Thyroid gland (tissue), 4 donors: Measurements from ENCODE around the gene HPD. TPM values are rescaled to one million over a fixed set of nuclear protein-coding genes. Genes with fewer than 3 reads are reported as not detected.

Experiments
- DNase-seq, 2 donors: peaks; one replicate each; pipeline ENCODE4 v3.0.0-alpha.2; 2019
- H3K27ac ChIP-seq, 3 donors: fragments of 200-600 bp; sonication (generic); 1 replicate in 2 of 3; 2 replicates in 1 of 3; pipeline ENCODE4 v1.5.1; 2016 to 2019; ENCODE audit warnings: mild to moderate bottlenecking in 1 of 3, moderate library complexity in 1 of 3
- H3K27me3 ChIP-seq: fragments of 200-600 bp; sonication (generic); one replicate; pipeline ENCODE4 v1.5.1; 2019
- H3K36me3 ChIP-seq, 2 donors: fragments of 200-600 bp; sonication (generic); one replicate each; pipeline ENCODE4 v1.5.1; 2016 to 2019
- H3K4me1 ChIP-seq, 2 donors: fragments of 200-600 bp; sonication (generic); one replicate each; pipeline ENCODE4 v1.5.1; 2017 to 2019
- H3K4me3 ChIP-seq, 3 donors: fragments of 200-600 bp; sonication (generic); replicated peaks in 1 of 3; 1 replicate in 2 of 3; 2 replicates in 1 of 3; pipeline ENCODE4 v1.5.1; 2016; ENCODE audit warnings: mild to moderate bottlenecking in 1 of 3
- H3K9me3 ChIP-seq: fragments of 200-600 bp; sonication (generic); one replicate; pipeline ENCODE4 v1.5.1; 2017
- CTCF ChIP-seq, 6 experiments: fragments of 200-600 bp in 3 of 6; fragments of 450-650 bp in 3 of 6; sonication (generic) in 3 of 6; IDR thresholded peaks; one replicate each; pipeline ENCODE4 v1.5.1; 2016 to 2019; ENCODE audit warnings: antibody characterized with exemption in 6 of 6, mild to moderate bottlenecking in 2 of 6, inconsistent platforms in 1 of 6, moderate library complexity in 1 of 6
- POLR2A ChIP-seq, 2 donors: fragments of 450-650 bp; IDR thresholded peaks; one replicate each; pipeline ENCODE4 v1.6.1; 2017; ENCODE audit warnings: antibody characterized with exemption in 2 of 2, mild to moderate bottlenecking in 2 of 2, moderate library complexity in 1 of 2
- WGBS, 2 donors: methylation state at CpG; one replicate each; pipeline ENCODE4 v1.1.5; 2017; 5-methylcytosine and 5-hydroxymethylcytosine counted together
- intact Hi-C: fragments of 100-400 bp; cut with DNase I; formaldehyde crosslinking; loops from one replicate; pipeline ENCODE4 v1.15.1; 2023
- total RNA-seq, 4 donors: library from RNA; depleted of rRNA; stranded (reverse); fragments of >200 nt; gene quantifications; one replicate each; pipeline ENCODE4 v1.2.3, GENCODE V29; 2016

Gene HPD
- total RNA-seq, 4 donors from 2014 or later = 0.39 to 1.2 (median 0.78) TPM; not detected in 1

GRCh38 chr12:121814429-121815119 is 44.1 kb downstream of the HPD start:
- Histone ChIP-seq H3K36me3 (peaks cover 47 to 59% of the 10 kb centered on the region in 2 donors), H3K27ac (no peak overlapping the region), H3K9me3 (no peaks in the 10 kb centered on the region), H3K27me3 (no peaks in the 10 kb centered on the region), H3K4me1 (peaks cover 15 to 33% of the 10 kb centered on the region in 2 donors), H3K4me3 (no peak overlapping the region)
- WGBS, 2 donors = 93 to 95% methylated on average over 10 to 13 of the region's 31 CpGs
- TF ChIP-seq CTCF (IDR thresholded peaks at IDR 0.05) (no peak), POLR2A (IDR thresholded peaks at IDR 0.05) (no peak)
- intact Hi-C loops = loop anchor here (5.0 kb wide), 1 partner anchor 117 kb away; no protein-coding TSS in a partner anchor
- DNase-seq = no peak

DNA sequence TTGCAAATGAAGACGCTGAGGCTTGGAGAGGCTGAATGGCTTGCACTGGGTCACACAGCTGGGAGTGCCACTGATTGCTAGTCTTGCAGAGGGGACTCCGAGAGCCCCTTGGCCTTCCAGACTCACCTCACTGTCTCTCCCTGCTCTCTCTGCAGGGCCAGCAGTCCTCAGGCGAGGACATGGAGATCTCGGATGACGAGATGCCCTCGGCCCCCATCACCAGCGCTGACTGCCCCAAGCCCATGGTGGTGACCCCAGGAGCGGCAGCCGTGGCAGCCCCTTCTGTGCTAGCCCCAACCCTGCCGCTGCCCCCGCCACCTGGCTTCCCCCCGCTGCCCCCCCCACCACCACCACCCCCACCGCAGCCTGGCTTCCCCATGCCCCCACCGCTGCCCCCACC is 44.7 kb downstream of the HPD start:
- intact Hi-C loops = loop anchor here (2.0 to 5.0 kb wide), 2 partner anchors 19 to 117 kb away; no protein-coding TSS in a partner anchor
- no peak overlapping the region for H3K27ac ChIP-seq
- peaks cover 15 to 33% of the 10 kb centered on the region in 2 donors for H3K4me1 ChIP-seq
- no peaks in the 10 kb centered on the region for H3K27me3 ChIP-seq
- H3K4me3 ChIP-seq = no peak overlapping the region
- TF ChIP-seq POLR2A (IDR thresholded peaks at IDR 0.05) (no peak), CTCF (IDR thresholded peaks at IDR 0.05) (no peak)
- DNase-seq = no peak
- WGBS, 2 donors = 92 to 93% methylated on average over 10 to 14 of the region's 14 CpGs
- H3K9me3 ChIP-seq = no peaks in the 10 kb centered on the region
- H3K36me3 ChIP-seq = peaks cover 48 to 60% of the 10 kb centered on the region in 2 donors

- H3K4me1 ChIP-seq = peaks cover 15 to 33% of the 10 kb centered on the region in 2 donors
Observed at GRCh38 chr12:121812921-121813896, 45.5 kb downstream of the HPD start.

GRCh38 chr12:121812320-121812871 is 46.3 kb downstream of the HPD start:
- peak; percentile 84 to 86 for DNase-seq
- TF ChIP-seq CTCF (IDR thresholded peaks at IDR 0.05) = peak in 1 of 6 experiments; percentile 42
- TF ChIP-seq POLR2A (IDR thresholded peaks at IDR 0.05) = peak in 1 of 2 donors; percentile 58
- 19 to 26% methylated on average over 13 to 16 of the region's 26 CpGs for WGBS, 2 donors
- H3K27me3 ChIP-seq = no peaks in the 10 kb centered on the region
- H3K27ac ChIP-seq = peak overlapping the region in 2 of 3 donors; percentile 59 to 69
- H3K4me1 ChIP-seq = peaks cover 15 to 35% of the 10 kb centered on the region in 2 donors
- no peaks in the 10 kb centered on the region for H3K9me3 ChIP-seq
- peaks cover 39 to 53% of the 10 kb centered on the region in 2 donors for H3K36me3 ChIP-seq
- intact Hi-C loops = loop anchor here (2.0 to 5.0 kb wide), 2 partner anchors 18 to 115 kb away; no protein-coding TSS in a partner anchor
- H3K4me3 ChIP-seq = peak overlapping the region; percentile 7 to 36 (median 27)

More at GRCh38 chr12:121812921-121813896, 45.5 kb downstream of the HPD start:
- Histone ChIP-seq H3K27me3 (no peaks in the 10 kb centered on the region), H3K36me3 (peaks cover 47 to 58% of the 10 kb centered on the region in 2 donors), H3K9me3 (no peaks in the 10 kb centered on the region), H3K4me3 (peak overlapping the region in 1 of 3 donors; percentile 36), H3K27ac (no peak overlapping the region)
- DNase-seq = no peak
- intact Hi-C loops = loop anchor here (2.0 to 5.0 kb wide), 2 partner anchors 18 to 116 kb away; no protein-coding TSS in a partner anchor
- TF ChIP-seq CTCF (IDR thresholded peaks at IDR 0.05) = no peak
- TF ChIP-seq POLR2A (IDR thresholded peaks at IDR 0.05) = no peak
- 55 to 62% methylated on average over 25 of the region's 25 CpGs for WGBS, 2 donors
